Measurements from ENCODE around the gene CACNA1D. TPM values are rescaled to one million over a fixed set of nuclear protein-coding genes. Genes with fewer than 3 reads are reported as not detected.
A peak's percentile ranks its signal among the peaks of the same experiment; 100 is the strongest.

CACNA1D gene
- total RNA-seq, 2 donors from 2014 or later = 0.68 to 1.5 TPM

GRCh38 chr3:53518495-53518981 is 24.1 kb downstream of the CACNA1D start:
- H3K27ac ChIP-seq = no peak overlapping the region
- no peak for DNase-seq (ENCODE audit: low spot score)

GRCh38 chr3:53519065-53519709 is 24.8 kb downstream of the CACNA1D start:
- no peaks in the 10 kb centered on the region for H3K9me3 ChIP-seq
- no peak overlapping the region for H3K27ac ChIP-seq
- DNase-seq (ENCODE audit: low spot score) (no peak), ATAC-seq (ENCODE audit: insufficient number of reproducible peaks, low FRiP score, low read depth) (no peak)
- TF ChIP-seq CTCF (IDR thresholded peaks at IDR 0.05) = no peak
- H3K4me3 ChIP-seq = no peak overlapping the region
- H3K27me3 ChIP-seq (replicated peaks; ENCODE audit: insufficient read depth) = no peaks in the 10 kb centered on the region
- no peaks in the 10 kb centered on the region for H3K36me3 ChIP-seq
- peaks cover 0 to 11% of the 10 kb centered on the region in 2 donors for H3K4me1 ChIP-seq (ENCODE audit: control insufficient read depth in 1 of 2, low read depth in 2 of 2)

More at GRCh38 chr3:53518495-53518981, 24.1 kb downstream of the CACNA1D start:
- H3K4me1 ChIP-seq (ENCODE audit: control insufficient read depth in 1 of 2, low read depth in 2 of 2) = peaks cover 0 to 5% of the 10 kb centered on the region in 2 donors
- no peak for ATAC-seq (ENCODE audit: insufficient number of reproducible peaks, low FRiP score, low read depth)
- no peaks in the 10 kb centered on the region for H3K27me3 ChIP-seq (replicated peaks; ENCODE audit: insufficient read depth)
- no peaks in the 10 kb centered on the region for H3K36me3 ChIP-seq
- no peaks in the 10 kb centered on the region for H3K9me3 ChIP-seq
- TF ChIP-seq CTCF (IDR thresholded peaks at IDR 0.05) = no peak
- no peak overlapping the region for H3K4me3 ChIP-seq

- Histone ChIP-seq H3K36me3 (no peaks in the 10 kb centered on the region), H3K9me3 (no peaks in the 10 kb centered on the region), H3K4me1 (ENCODE audit: control insufficient read depth in 1 of 2, low read depth in 2 of 2) (peaks cover 8 to 24% of the 10 kb centered on the region in 2 donors), H3K27me3 (replicated peaks; ENCODE audit: insufficient read depth) (no peaks in the 10 kb centered on the region), H3K27ac (no peak overlapping the region), H3K4me3 (no peak overlapping the region)
- ATAC-seq (ENCODE audit: insufficient number of reproducible peaks, low FRiP score, low read depth) = no peak
- no peak for DNase-seq (ENCODE audit: low spot score)
- no peak for TF ChIP-seq CTCF (IDR thresholded peaks at IDR 0.05)
Observed at GRCh38 chr3:53523346-53523745, 28.9 kb downstream of the CACNA1D start.

- H3K4me3 ChIP-seq = no peak overlapping the region
- DNase-seq (ENCODE audit: low spot score) (no peak), ATAC-seq (ENCODE audit: insufficient number of reproducible peaks, low FRiP score, low read depth) (no peak)
- no peak for TF ChIP-seq CTCF (IDR thresholded peaks at IDR 0.05)
- no peaks in the 10 kb centered on the region for H3K27me3 ChIP-seq (replicated peaks; ENCODE audit: insufficient read depth)
- H3K27ac ChIP-seq = peak overlapping the region; percentile 5 to 13
- H3K4me1 ChIP-seq (ENCODE audit: control insufficient read depth in 1 of 2, low read depth in 2 of 2) = peaks cover 8 to 24% of the 10 kb centered on the region in 2 donors
- no peaks in the 10 kb centered on the region for H3K36me3 ChIP-seq
- no peaks in the 10 kb centered on the region for H3K9me3 ChIP-seq
Observed at GRCh38 chr3:53524566-53524965, 30.2 kb downstream of the CACNA1D start.

GRCh38 chr3:53525765-53526703 is 31.6 kb downstream of the CACNA1D start:
- H3K4me3 ChIP-seq = no peak overlapping the region
- no peaks in the 10 kb centered on the region for H3K27me3 ChIP-seq (replicated peaks; ENCODE audit: insufficient read depth)
- ATAC-seq (ENCODE audit: insufficient number of reproducible peaks, low FRiP score, low read depth) (no peak), DNase-seq (ENCODE audit: low spot score) (no peak)
- H3K4me1 ChIP-seq (ENCODE audit: control insufficient read depth in 1 of 2, low read depth in 2 of 2) = peaks cover 8 to 24% of the 10 kb centered on the region in 2 donors
- H3K27ac ChIP-seq = no peak overlapping the region
- TF ChIP-seq CTCF (IDR thresholded peaks at IDR 0.05) = no peak
- H3K36me3 ChIP-seq = no peaks in the 10 kb centered on the region
- no peaks in the 10 kb centered on the region for H3K9me3 ChIP-seq

Measured in thoracic aorta (tissue), 2 donors.